HG02798 (cell line): Measurements from ENCODE around the gene ZNF543.
A peak's percentile ranks its signal among the peaks of the same experiment; 100 is the strongest.
"Not testable (repeated sequence)": the region's sequence is repeated elsewhere in the genome, so short reads cannot be mapped to it uniquely, and the experiment has no call there.

Experiments used
- ATAC-seq: cut with Tn5 transposase; IDR thresholded peaks from one replicate; pipeline ENCODE4 v1.9.1; 2021; ENCODE audit warnings: mild to moderate bottlenecking; ENCODE audit not compliant: unreplicated experiment, poor library complexity

Gene ZNF543

DNA sequence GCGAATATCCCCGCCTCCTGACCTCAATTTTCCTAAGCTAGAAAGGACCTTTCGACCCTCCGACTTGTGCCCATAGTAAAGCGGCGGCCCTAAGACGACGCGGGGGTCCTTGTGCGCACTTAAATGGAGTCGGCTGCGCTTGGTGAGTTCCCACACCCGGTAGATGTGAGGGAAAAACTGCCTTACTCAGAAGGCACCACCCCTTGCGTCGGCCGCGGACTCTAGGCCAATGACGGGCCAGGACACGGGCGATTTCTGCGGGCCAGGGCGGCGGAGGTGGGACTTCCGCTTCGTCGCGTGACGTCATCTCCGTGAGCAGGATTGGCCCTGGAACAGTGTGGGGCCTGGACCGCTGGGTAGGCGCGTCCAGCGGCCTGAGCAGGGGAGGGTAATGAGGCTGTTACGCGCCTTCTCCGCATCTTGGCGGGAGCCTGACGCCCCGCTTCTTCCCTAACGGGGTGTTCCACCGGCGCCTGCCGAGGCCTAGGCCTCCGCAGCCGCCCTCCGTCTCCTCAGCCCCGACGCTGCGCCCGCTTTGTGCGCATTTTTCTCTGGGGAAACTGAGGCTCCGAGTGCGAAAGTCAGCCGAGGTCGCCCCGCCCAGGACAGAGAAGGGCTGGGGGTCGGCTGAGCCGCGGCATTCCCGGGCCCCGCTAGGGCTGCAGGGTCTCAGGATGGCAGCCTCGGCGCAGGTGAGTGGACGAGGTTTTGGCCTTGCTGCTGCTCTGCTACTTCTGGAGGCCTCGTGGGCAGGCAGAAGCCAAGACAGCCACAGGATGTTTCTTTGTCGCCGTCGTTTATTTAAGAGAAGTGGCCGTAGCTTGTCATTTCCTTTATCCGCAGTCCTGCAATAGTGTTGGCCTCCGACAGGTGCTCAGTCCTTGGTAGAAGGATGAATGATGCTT is at the start of gene ZNF543:
ZNF543 (plus strand) TSS at position 293 of the 905 bp plus-strand sequence; CDS start at position 675, 382 bp downstream.
- ATAC-seq, result peak; percentile 99

GRCh38 chr19:57271280-57271679 is 49.0 kb upstream of the ZNF543 start:
- no peak for ATAC-seq

GRCh38 chr19:57273014-57273413 is 47.3 kb upstream of the ZNF543 start:
- no peak for ATAC-seq

- ATAC-seq, result no peak
Observed at GRCh38 chr19:57276430-57276829, 43.8 kb upstream of the ZNF543 start.

GRCh38 chr19:57278481-57278880 is 41.8 kb upstream of the ZNF543 start:
- ATAC-seq, result not testable (repeated sequence)

GRCh38 chr19:57279418-57280164 is 40.7 kb upstream of the ZNF543 start:
- peak; percentile 77 for ATAC-seq

GRCh38 chr19:57280165-57280961 is 39.9 kb upstream of the ZNF543 start, which contains the start of gene ZNF460:
ZNF460 (plus strand) TSS chr19:57280485; CDS start chr19:57280807, 322 bp downstream.
- peak; percentile 83 for ATAC-seq

GRCh38 chr19:57280962-57281400 is 39.3 kb upstream of the ZNF543 start:
- no peak for ATAC-seq

- ATAC-seq, result no peak
Observed at GRCh38 chr19:57282011-57282643, 38.1 kb upstream of the ZNF543 start.

DNA sequence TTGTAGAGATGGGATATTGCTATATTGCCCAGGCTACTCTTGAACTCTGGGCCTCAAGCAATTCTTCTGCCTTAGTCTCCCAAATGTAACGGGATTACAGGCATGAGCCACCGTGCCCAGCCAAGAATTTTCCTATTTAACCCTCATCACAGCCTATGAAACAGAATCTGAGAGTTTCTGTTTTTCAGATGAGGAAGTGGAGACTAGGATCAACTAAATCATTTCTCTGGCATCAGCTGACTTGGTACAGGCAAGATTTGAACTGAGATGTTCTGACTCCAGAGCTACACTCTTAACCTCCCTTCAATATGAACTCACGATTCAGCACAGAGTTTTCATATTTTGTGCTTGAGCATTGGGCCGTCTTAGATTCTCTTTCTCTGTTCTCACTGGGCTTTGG is 31.9 kb upstream of the ZNF543 start:
- no peak for ATAC-seq

DNA sequence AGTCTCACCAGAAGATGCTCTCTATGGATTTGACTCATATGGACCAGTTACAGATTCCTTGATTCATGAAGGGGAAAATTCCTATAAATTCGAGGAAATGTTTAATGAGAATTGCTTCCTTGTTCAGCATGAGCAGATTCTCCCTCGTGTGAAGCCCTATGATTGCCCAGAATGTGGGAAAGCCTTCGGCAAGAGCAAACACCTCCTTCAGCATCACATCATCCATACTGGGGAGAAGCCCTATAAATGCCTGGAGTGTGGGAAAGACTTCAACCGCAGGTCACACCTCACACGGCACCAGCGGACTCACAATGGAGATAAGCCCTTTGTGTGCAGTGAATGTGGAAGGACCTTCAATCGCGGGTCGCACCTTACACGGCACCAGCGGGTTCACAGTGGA is 29.3 kb upstream of the ZNF543 start:
- no peak for ATAC-seq

DNA sequence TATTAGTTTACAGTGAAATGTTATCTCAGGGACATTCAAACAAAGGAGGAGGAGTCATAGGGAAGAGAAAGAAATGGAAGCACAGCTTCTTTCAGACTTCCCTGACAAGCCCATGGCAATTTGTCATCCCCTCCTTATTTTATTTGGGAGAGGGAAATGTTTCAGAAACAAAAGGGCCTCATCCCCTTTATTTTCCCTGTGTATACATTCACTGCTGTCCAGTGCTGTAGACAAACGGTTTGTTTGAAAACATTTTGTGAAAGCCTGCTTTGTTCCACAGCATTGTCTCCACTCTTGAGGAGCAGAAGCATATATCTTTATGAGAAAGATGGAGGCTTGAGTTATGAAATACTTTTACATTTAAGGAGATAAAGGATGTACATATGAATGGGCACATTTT is 27.7 kb upstream of the ZNF543 start:
- no peak for ATAC-seq

GRCh38 chr19:57293719-57294118 is 26.6 kb upstream of the ZNF543 start:
- no peak for ATAC-seq

GRCh38 chr19:57302020-57302465 is 18.2 kb upstream of the ZNF543 start:
- ATAC-seq, result no peak

DNA sequence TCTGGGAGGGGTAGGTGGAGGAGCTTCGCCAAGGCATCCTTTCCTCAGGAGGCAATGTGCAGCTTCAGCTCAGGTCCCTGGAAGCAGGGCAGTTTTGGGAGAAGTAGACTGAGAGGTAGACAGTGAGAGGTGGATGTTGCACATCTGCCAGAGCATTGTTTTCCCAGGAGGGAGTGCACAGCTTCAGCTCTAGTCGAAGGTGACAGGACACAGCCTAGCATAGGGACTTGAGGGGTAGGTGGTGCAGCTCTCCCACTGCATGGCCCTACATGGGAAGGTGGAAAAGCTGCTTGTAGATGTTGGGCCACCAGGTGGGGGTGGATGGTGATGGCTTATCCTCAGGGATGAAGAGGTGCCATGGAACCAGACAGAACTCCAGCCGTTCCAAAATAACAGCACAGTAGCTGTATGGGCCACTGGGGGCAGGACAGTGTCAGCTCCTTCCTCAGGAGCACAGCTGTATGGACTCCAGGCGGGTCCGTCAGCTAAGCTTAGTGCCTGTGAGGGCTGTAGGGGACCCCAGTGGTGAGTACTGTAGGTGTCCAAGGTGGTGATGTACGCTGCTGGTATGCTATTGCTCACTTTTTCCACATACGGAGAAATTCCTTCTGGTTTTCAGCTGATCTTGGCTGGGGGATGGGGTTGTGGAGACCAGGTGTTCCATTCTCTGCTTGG is 17.4 kb upstream of the ZNF543 start:
- ATAC-seq, result no peak

DNA sequence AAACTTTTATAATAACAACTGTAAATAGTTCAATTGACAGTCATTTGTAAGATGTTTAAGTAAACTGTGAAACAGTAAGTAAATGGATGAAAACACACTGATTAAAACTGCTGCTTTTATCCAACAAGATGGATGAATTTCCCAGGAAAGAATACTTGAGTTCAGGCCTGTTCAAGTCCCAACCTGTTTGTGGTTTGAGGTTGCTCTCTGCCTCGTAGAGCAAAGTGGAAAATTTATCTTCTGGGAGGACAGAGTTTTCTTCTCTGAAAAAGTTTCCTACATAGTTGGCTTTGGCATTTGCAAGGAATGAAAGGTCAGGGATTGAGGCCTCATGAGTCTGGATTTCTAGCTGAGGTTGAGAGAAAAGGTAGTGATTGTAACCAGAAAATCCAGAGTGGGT is 15.2 kb upstream of the ZNF543 start:
- ATAC-seq, result no peak

DNA sequence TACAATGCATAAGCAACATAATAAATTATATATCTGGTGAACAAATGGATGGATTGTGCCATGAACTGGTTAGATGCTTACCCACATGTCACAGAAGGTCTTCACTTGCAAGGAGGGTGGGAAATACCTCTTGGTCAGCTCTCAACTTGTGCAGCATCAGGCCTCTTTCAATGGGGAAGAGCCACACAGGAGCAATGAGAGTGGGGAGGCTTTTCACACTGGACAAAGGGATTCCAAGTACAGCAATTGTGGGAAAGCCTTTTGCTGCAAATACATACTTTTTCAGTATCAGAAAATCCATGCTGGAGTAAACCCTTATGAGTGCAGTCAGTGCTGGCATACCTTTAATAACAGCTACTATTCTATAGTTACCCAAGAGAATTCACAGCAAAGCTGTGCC is 11.8 kb upstream of the ZNF543 start:
- no peak for ATAC-seq

GRCh38 chr19:57310792-57311191 is 9.5 kb upstream of the ZNF543 start:
- no peak for ATAC-seq

GRCh38 chr19:57314146-57314545 is 6.1 kb upstream of the ZNF543 start:
- ATAC-seq, result no peak
